Aorta (tissue), 5 donors: ENCODE measurements around the gene RNF152. TPM values are rescaled to one million over a fixed set of nuclear protein-coding genes. Genes with fewer than 3 reads are reported as not detected.

Experiments used
- ATAC-seq: fragments of 200-7000 bp; cut with Tn5 transposase; one replicate; pipeline ENCODE4 v1.9.1; 2022; ENCODE audit warnings: moderate library complexity; ENCODE audit not compliant: low FRiP score
- DNase-seq, 2 donors: peaks; one replicate each; pipeline ENCODE4 v3.0.0-alpha.2; 2020
- H3K27ac ChIP-seq, 2 donors: one replicate each; pipeline ENCODE4 v1.5.1; 2013; ENCODE audit warnings: low read length in 2 of 2, mild to moderate bottlenecking in 2 of 2, moderate library complexity in 2 of 2, control low read depth in 1 of 2, inconsistent platforms in 1 of 2, low read depth in 1 of 2
- H3K27me3 ChIP-seq, 2 donors: one replicate each; pipeline ENCODE4 v1.6.1; 2013; ENCODE audit warnings: control low read depth in 1 of 2, low read length in 1 of 2, mild to moderate bottlenecking in 1 of 2, moderate library complexity in 1 of 2; ENCODE audit not compliant: insufficient read depth in 2 of 2, control insufficient read depth in 1 of 2
- H3K36me3 ChIP-seq, 2 donors: one replicate each; pipeline ENCODE4 v1.6.1; 2013; ENCODE audit warnings: control low read depth in 1 of 2, low read length in 1 of 2, mild to moderate bottlenecking in 1 of 2; ENCODE audit not compliant: insufficient read depth in 2 of 2, control insufficient read depth in 1 of 2
- H3K4me1 ChIP-seq, 2 donors: one replicate each; pipeline ENCODE4 v1.6.1; 2013; ENCODE audit warnings: low read length in 2 of 2, control low read depth in 1 of 2, mild to moderate bottlenecking in 1 of 2, moderate library complexity in 1 of 2; ENCODE audit not compliant: insufficient read depth in 2 of 2, control insufficient read depth in 1 of 2
- H3K4me3 ChIP-seq, 2 donors: one replicate each; pipeline ENCODE4 v1.5.1; 2013; ENCODE audit warnings: low read length in 2 of 2, control low read depth in 1 of 2, mild to moderate bottlenecking in 1 of 2
- H3K9me3 ChIP-seq: one replicate; pipeline ENCODE4 v1.6.1; 2013; ENCODE audit warnings: mild to moderate bottlenecking, low read length; ENCODE audit not compliant: control insufficient read depth
- WGBS, 2 donors: extraction: QIAGEN DNeasy Blood & Tissue Kit; methylation state at CpG; one replicate each; pipeline ENCODE4 v1.1.7; 2013; 5-methylcytosine and 5-hydroxymethylcytosine counted together
- intact Hi-C, 2 donors: fragments of 100-400 bp; cut with DNase I; formaldehyde crosslinking; loops; one replicate each; pipeline versions ENCODE4 v1.14.2 to v1.15.0; 2022
- polyA plus RNA-seq, 2 donors: library from polyadenylated mRNA; stranded (reverse); fragments of 200-250 nt; gene quantifications; one replicate each; pipeline ENCODE4 v1.2.3, GENCODE V29; 2013
- total RNA-seq, 2 donors: library from RNA; stranded (reverse); fragmentation: NEBNext Ultra II Directional; extraction: Animal tissue kit (Norgen Biotek cat#: 25700); gene quantifications; one replicate each; pipeline ENCODE4 v1.2.1, GENCODE V29; 2021
- donor health status: healthy with polysubstance abuse.
- donor health status: Bipolar disorder and iron deficiency.
- donor health status: DM: no; HTN: no; CAD: no.
- donor health status: DM: no; HTN: no; CAD: no.
- donor health status: DM: yes; HTN: yes; CAD: no.

RNF152 gene
- total and polyA plus RNA-seq, 4 donors: 5.3 to 25.5 (median 21.5) TPM

GRCh38 chr18:61824733-61825363 is 68.0 kb downstream of the RNF152 start:
- no peaks in the 10 kb centered on the region for H3K36me3 ChIP-seq
- H3K27ac ChIP-seq: no peak overlapping the region
- DNase-seq (no peak), ATAC-seq (no peak)
- H3K9me3 ChIP-seq: no peaks in the 10 kb centered on the region
- no peak overlapping the region for H3K4me3 ChIP-seq
- H3K4me1 ChIP-seq: no peaks in the 10 kb centered on the region
- intact Hi-C loops: no loop called here
- H3K27me3 ChIP-seq: no peaks in the 10 kb centered on the region
- 91 to 93% methylated on average over 3 of the region's 3 CpGs for WGBS, 2 donors

DNA sequence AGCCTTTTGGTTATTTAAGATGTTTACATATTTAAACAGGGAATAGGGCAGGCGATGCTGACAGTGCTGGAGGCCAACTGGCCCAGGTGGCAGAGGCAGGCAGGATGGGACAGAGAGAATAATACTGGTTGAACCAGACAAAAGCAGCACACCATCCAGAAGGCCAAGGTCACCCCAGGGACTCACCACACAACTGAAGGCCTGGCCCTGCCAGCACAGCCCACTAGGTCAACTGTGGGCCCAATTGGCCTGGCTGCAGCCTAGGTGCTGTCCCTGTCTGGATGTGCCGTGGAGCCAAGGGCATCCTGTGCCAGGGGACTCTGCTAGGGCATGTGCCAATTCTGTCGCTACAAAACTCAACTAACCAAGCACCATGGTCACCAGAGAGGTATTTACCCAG is 69.2 kb downstream of the RNF152 start:
- no peaks in the 10 kb centered on the region for H3K27me3 ChIP-seq
- H3K4me1 ChIP-seq: no peaks in the 10 kb centered on the region
- WGBS, 2 donors: 87% methylated on average over 3 of the region's 3 CpGs
- no peak for DNase-seq
- H3K4me3 ChIP-seq: no peak overlapping the region
- ATAC-seq: no peak
- intact Hi-C loops: no loop called here
- no peaks in the 10 kb centered on the region for H3K36me3 ChIP-seq
- H3K27ac ChIP-seq: no peak overlapping the region
- no peaks in the 10 kb centered on the region for H3K9me3 ChIP-seq

GRCh38 chr18:61822879-61823278 is 69.9 kb downstream of the RNF152 start:
- 95 to 97% methylated on average over 4 of the region's 4 CpGs for WGBS, 2 donors
- no peaks in the 10 kb centered on the region for H3K9me3 ChIP-seq
- H3K27ac ChIP-seq: no peak overlapping the region
- no peak overlapping the region for H3K4me3 ChIP-seq
- intact Hi-C loops: no loop called here
- H3K27me3 ChIP-seq: no peaks in the 10 kb centered on the region
- H3K36me3 ChIP-seq: no peaks in the 10 kb centered on the region
- ATAC-seq: no peak
- DNase-seq: no peak
- H3K4me1 ChIP-seq: no peaks in the 10 kb centered on the region

GRCh38 chr18:61821748-61822147 is 71.1 kb downstream of the RNF152 start:
- Histone ChIP-seq H3K27ac (no peak overlapping the region), H3K4me3 (no peak overlapping the region), H3K4me1 (no peaks in the 10 kb centered on the region), H3K27me3 (no peaks in the 10 kb centered on the region), H3K36me3 (no peaks in the 10 kb centered on the region), H3K9me3 (no peaks in the 10 kb centered on the region)
- 95 to 96% methylated on average over 4 of the region's 4 CpGs for WGBS, 2 donors
- DNase-seq: no peak
- intact Hi-C loops: no loop called here
- no peak for ATAC-seq

DNA sequence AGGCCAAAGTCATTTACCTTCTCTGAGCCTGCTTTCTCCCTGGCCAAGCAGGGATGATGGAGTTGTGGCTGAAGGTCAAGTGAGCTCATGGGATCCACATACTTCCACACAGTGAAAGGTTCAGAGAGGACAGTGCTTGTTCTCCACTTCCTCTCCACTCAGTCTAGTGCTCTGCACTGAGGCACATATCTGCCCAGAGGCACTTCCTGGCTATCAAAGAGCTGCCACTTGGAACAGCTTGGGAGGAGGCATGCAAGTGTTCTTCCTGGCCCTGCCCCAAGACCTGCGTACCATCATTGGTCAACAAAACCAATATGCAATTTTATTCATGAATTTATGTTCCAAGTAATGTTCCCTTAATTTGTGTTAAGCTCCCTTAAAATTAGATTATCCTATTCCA is 71.9 kb downstream of the RNF152 start:
- intact Hi-C loops: no loop called here
- no peak for DNase-seq
- 92 to 96% methylated on average over 1 of the region's 1 CpG for WGBS, 2 donors

GRCh38 chr18:61817086-61817485 is 75.7 kb downstream of the RNF152 start:
- 92 to 97% methylated on average over 5 of the region's 5 CpGs for WGBS, 2 donors
- Histone ChIP-seq H3K4me3 (no peak overlapping the region), H3K36me3 (peaks cover 0 to 3% of the 10 kb centered on the region in 2 donors), H3K27ac (no peak overlapping the region), H3K9me3 (no peaks in the 10 kb centered on the region), H3K4me1 (no peaks in the 10 kb centered on the region), H3K27me3 (no peaks in the 10 kb centered on the region)
- ATAC-seq (no peak), DNase-seq (no peak)
- intact Hi-C loops: no loop called here

More for the DNA sequence above, 71.9 kb downstream of the RNF152 start:
- no peak for ATAC-seq
- peaks cover 0 to 3% of the 10 kb centered on the region in 2 donors for H3K36me3 ChIP-seq
- H3K4me1 ChIP-seq: no peaks in the 10 kb centered on the region
- no peaks in the 10 kb centered on the region for H3K9me3 ChIP-seq
- H3K4me3 ChIP-seq: no peak overlapping the region
- H3K27ac ChIP-seq: no peak overlapping the region
- no peaks in the 10 kb centered on the region for H3K27me3 ChIP-seq

GRCh38 chr18:61815885-61816470 is 76.8 kb downstream of the RNF152 start:
- Histone ChIP-seq H3K27me3 (no peaks in the 10 kb centered on the region), H3K4me3 (no peak overlapping the region), H3K27ac (no peak overlapping the region), H3K9me3 (no peaks in the 10 kb centered on the region), H3K4me1 (no peaks in the 10 kb centered on the region), H3K36me3 (peaks cover 0 to 3% of the 10 kb centered on the region in 2 donors)
- WGBS, 2 donors: 96% methylated on average over 29 of the region's 29 CpGs
- DNase-seq (peak in 1 of 2 donors; percentile 61), ATAC-seq (no peak)
- intact Hi-C loops: no loop called here

GRCh38 chr18:61808286-61808685 is 84.5 kb downstream of the RNF152 start:
- Histone ChIP-seq H3K4me3 (no peak overlapping the region), H3K4me1 (no peaks in the 10 kb centered on the region), H3K9me3 (no peaks in the 10 kb centered on the region), H3K27me3 (no peaks in the 10 kb centered on the region), H3K27ac (no peak overlapping the region), H3K36me3 (no peaks in the 10 kb centered on the region)
- 97% methylated on average over 3 of the region's 3 CpGs for WGBS, 2 donors
- DNase-seq (no peak), ATAC-seq (no peak)
- intact Hi-C loops: no loop called here

- WGBS, 2 donors: 59 to 61% methylated on average over 2 of the region's 2 CpGs
- H3K36me3 ChIP-seq: no peaks in the 10 kb centered on the region
- no peaks in the 10 kb centered on the region for H3K4me1 ChIP-seq
- no peak overlapping the region for H3K4me3 ChIP-seq
- DNase-seq (no peak), ATAC-seq (no peak)
- no peaks in the 10 kb centered on the region for H3K9me3 ChIP-seq
- no peak overlapping the region for H3K27ac ChIP-seq
- intact Hi-C loops: no loop called here
- no peaks in the 10 kb centered on the region for H3K27me3 ChIP-seq
These were observed 89.4 kb downstream of the RNF152 start for GRCh38 chr18:61803393-61803792.
